Measurements from ENCODE around the gene LLPH. TPM values are rescaled to one million over a fixed set of nuclear protein-coding genes. Genes with fewer than 3 reads are reported as not detected.

Gene LLPH
- total RNA-seq, 1 experiment from 2014 or later = 33.4 TPM

DNA sequence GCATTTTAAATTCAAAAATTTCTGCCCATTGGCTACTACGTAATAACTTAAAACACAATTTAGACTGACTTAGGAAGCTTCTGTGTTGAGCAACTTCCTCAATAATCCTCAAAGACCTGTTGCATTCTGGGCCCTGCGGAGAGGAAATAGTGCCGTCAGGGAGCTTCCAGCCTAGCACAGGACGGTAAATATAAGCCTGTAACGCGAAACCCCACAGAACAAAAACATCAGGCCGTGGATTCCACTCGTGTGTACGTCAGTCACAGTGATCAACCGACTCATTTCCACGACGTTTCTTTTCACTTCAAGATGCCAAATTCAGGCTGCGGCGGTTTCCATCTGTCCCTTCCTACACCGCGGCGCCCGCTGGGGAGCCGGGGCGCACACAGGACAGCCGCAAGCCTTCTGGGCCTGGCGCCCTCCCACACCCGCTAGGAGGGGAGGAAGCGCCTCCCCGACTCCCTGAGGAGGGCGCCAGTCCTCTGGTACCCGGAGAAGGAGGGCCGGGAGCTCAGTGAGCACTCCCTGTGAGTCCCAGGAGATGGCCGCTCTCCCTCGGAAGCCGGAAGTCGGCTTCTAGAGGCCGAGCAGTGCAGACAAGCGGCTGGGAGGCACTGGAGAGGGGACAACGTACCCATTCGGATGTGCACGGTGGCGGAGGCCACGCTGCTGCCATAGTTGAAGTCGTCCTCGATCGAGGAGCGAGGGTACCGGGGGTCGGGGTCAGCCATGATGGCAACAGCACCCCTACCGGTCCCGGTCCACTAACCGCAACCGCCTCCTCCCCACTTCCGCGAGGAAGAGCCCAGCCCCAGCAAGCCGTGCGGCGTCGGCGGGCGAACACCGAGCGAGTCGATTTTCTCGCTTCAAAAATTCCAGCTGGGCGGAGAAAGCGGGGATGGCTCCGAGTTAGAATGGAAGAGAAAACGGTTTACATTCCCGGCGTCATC is 38.9 kb upstream of the LLPH start, which contains the start of gene TMBIM4:
Gene TMBIM4 (minus strand): TSS at position 776 of the 950 bp plus-strand sequence. CDS start 45 bp downstream, at position 731.
- Histone ChIP-seq H3K23me2 (ENCODE audit: insufficient read length, low read depth, low read length, poor library complexity, severe bottlenecking) (no peaks in the 10 kb centered on the region), H3T11ph (ENCODE audit: low read length) (no peak within 1 kb of the TSS), H3K18ac (ENCODE audit: insufficient read length, low read depth, low read length) (peak within 1 kb of the TSS; percentile 88), H2BK5ac (ENCODE audit: insufficient read length, low read length) (peak within 1 kb of the TSS; percentile 91), H3K79me2 (ENCODE audit: insufficient read depth, low read length) (peaks cover 3% of the 10 kb centered on the region; the same call in 1 of the 2 replicates), H3K27me3 (ENCODE audit: insufficient read depth, low read length) (no peaks in the 10 kb centered on the region), H3K4me1 (ENCODE audit: insufficient read depth, low read length) (peaks cover 3% of the 10 kb centered on the region), H3K4me2 (ENCODE audit: insufficient read depth, insufficient read length, low read length) (peak within 1 kb of the TSS; percentile 58), H3K9ac (ENCODE audit: extremely low read depth, insufficient read length, low read length) (peak within 1 kb of the TSS; percentile 86), H2BK15ac (ENCODE audit: low read depth, low read length) (no peak within 1 kb of the TSS), H4K5ac (ENCODE audit: insufficient read length, low read depth, low read length) (peak within 1 kb of the TSS; percentile 95), H2AFZ (ENCODE audit: low read length) (peak within 1 kb of the TSS; percentile 92), H2BK20ac (ENCODE audit: low read depth, low read length, poor library complexity, severe bottlenecking) (no peak within 1 kb of the TSS), H2AK5ac (ENCODE audit: insufficient read length, low read length) (no peak within 1 kb of the TSS), H4K91ac (ENCODE audit: insufficient read length, low read depth, low read length) (no peak within 1 kb of the TSS), H3K4ac (ENCODE audit: low read depth, low read length) (no peak within 1 kb of the TSS), H3K27ac (ENCODE audit: insufficient read length, low read depth, low read length) (peak within 1 kb of the TSS; percentile 97), H2BK12ac (ENCODE audit: insufficient read length, low read depth, low read length) (peak within 1 kb of the TSS; percentile 99), H3K79me1 (ENCODE audit: insufficient read depth, low read depth, low read length, poor library complexity, severe bottlenecking) (peaks cover 8% of the 10 kb centered on the region), H3K14ac (ENCODE audit: insufficient read depth, low read length) (peak within 1 kb of the TSS; percentile 98), H4K8ac (replicated peaks; ENCODE audit: insufficient read length, low read depth, low read length) (peak within 1 kb of the TSS; percentile 63), H3K23ac (ENCODE audit: insufficient read length, low read depth, low read length) (no peak within 1 kb of the TSS), H3K56ac (ENCODE audit: insufficient read length, low read depth, low read length) (no peak within 1 kb of the TSS), H2BK120ac (ENCODE audit: low read depth, low read length, poor library complexity, severe bottlenecking) (no peak within 1 kb of the TSS), H4K20me1 (ENCODE audit: control insufficient read depth, insufficient read depth, insufficient read length) (no peaks in the 10 kb centered on the region), H3K9me3 (ENCODE audit: control insufficient read depth, low read depth, low read length) (no peaks in the 10 kb centered on the region)
- Mint-ChIP-seq H3K4me1 (peaks cover 3 to 6% of the 10 kb centered on the region in 2 experiments; a peak in 3 of 4 replicates), H3K27ac (peak within 1 kb of the TSS; percentile 96 to 98 (median 97); a peak in 6 of 7 replicates), H3K27me3 (ENCODE audit: low read depth) (no peaks in the 10 kb centered on the region; the same call in 1 of the 2 replicates), H3K36me3 (ENCODE audit: insufficient read depth in 1 of 3, low read depth in 3 of 3) (peaks cover 11 to 15% (median 14%) of the 10 kb centered on the region in 3 experiments), H3K9me3 (peaks cover 20% of the 10 kb centered on the region in 2 experiments; a peak in 4 of 5 replicates), H3K4me3 (peak within 1 kb of the TSS; percentile 88 to 90)
- WGBS (ENCODE audit: extremely low coverage, insufficient read length, low lambda C conversion rate) = no CpG with 5 or more reads among the region's 67 CpGs
- TF ChIP-seq, protein P1, sequence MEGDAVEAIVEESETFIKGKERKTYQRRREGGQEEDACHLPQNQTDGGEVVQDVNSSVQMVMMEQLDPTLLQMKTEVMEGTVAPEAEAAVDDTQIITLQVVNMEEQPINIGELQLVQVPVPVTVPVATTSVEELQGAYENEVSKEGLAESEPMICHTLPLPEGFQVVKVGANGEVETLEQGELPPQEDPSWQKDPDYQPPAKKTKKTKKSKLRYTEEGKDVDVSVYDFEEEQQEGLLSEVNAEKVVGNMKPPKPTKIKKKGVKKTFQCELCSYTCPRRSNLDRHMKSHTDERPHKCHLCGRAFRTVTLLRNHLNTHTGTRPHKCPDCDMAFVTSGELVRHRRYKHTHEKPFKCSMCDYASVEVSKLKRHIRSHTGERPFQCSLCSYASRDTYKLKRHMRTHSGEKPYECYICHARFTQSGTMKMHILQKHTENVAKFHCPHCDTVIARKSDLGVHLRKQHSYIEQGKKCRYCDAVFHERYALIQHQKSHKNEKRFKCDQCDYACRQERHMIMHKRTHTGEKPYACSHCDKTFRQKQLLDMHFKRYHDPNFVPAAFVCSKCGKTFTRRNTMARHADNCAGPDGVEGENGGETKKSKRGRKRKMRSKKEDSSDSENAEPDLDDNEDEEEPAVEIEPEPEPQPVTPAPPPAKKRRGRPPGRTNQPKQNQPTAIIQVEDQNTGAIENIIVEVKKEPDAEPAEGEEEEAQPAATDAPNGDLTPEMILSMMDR (conservative IDR thresholded peaks at IDR 0.05) = peak; percentile 46
- DNase-seq = peak; percentile 92
